Measurements from ENCODE around the gene ZNF335. TPM values are rescaled to one million over a fixed set of nuclear protein-coding genes. Genes with fewer than 3 reads are reported as not detected.

The ZNF335 gene
- total and polyA plus RNA-seq, 2 of the 13 experiments (the other 11 are each of a cell fraction or from before 2014, with no cell fraction given), result 9.7 to 13.7 TPM

DNA sequence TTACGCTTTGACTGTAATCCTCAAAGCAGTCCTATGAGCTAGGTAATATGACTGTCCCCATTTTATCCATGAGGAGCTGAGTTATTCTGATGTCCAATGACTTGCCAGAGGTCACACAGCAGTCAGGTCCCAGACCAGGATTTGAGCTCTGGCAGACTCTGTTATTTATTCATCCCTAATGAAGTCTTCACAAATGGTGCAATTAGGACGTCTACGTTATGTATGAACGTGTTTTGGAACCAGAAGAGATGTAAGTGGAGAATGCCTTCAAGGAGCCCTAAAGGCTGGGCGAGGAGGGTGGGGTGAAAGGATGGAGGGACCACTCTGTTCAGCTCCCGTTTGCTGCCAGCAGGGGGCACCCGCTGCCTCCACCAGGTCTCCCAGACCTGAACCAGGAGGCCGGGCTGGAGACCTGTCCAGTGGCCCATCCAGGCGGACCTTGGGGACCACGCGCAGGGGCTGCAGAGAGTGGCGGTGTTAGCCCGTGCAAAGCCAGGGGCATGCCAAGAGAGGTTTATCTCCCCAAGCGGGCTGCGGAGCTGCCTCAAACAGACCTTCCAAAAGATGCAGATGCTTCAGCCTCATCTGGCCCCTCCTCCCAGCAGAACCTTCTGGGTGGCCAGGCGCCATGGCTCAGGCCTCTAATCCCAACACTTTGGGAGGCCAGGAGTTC lies 15.2 kb upstream of the ZNF335 start (continued):
- TF ChIP-seq, protein P1, sequence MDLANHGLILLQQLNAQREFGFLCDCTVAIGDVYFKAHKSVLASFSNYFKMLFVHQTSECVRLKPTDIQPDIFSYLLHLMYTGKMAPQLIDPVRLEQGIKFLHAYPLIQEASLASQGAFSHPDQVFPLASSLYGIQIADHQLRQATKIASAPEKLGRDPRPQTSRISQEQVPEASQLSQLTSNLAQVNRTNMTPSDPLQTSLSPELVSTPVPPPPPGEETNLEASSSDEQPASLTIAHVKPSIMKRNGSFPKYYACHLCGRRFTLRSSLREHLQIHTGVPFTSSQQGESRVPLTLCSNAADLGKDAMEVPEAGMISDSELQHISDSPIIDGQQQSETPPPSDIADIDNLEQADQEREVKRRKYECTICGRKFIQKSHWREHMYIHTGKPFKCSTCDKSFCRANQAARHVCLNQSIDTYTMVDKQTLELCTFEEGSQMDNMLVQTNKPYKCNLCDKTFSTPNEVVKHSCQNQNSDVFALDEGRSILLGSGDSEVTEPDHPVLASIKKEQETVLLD (CRISPR knock-in tag; IDR thresholded peaks at IDR 0.05; ENCODE audit: low read depth), result no peak
- peak; percentile 72; the same call in 1 of the 2 replicates for TF ChIP-seq ZNF33B (CRISPR knock-in tag; IDR thresholded peaks at IDR 0.05)
- TF ChIP-seq ZNF17 (CRISPR knock-in tag; IDR thresholded peaks at IDR 0.05), result no peak
- no peak for TF ChIP-seq ISX (CRISPR knock-in tag; conservative IDR thresholded peaks at IDR 0.05)
- no peak for TF ChIP-seq RFXAP (CRISPR knock-in tag; IDR thresholded peaks at IDR 0.05; ENCODE audit: borderline replicate concordance)
- TF ChIP-seq, protein P2, sequence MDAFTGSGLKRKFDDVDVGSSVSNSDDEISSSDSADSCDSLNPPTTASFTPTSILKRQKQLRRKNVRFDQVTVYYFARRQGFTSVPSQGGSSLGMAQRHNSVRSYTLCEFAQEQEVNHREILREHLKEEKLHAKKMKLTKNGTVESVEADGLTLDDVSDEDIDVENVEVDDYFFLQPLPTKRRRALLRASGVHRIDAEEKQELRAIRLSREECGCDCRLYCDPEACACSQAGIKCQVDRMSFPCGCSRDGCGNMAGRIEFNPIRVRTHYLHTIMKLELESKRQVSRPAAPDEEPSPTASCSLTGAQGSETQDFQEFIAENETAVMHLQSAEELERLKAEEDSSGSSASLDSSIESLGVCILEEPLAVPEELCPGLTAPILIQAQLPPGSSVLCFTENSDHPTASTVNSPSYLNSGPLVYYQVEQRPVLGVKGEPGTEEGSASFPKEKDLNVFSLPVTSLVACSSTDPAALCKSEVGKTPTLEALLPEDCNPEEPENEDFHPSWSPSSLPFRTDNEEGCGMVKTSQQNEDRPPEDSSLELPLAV (CRISPR knock-in tag; conservative IDR thresholded peaks at IDR 0.05; ENCODE audit: low read depth), result no peak
- no peak for TF ChIP-seq NAIF1 (CRISPR knock-in tag; IDR thresholded peaks at IDR 0.05; ENCODE audit: borderline replicate concordance)
- peak; percentile 70; the same call in 1 of the 2 replicates for TF ChIP-seq ZNF547 (CRISPR knock-in tag; IDR thresholded peaks at IDR 0.05)
- TF ChIP-seq, protein P3, sequence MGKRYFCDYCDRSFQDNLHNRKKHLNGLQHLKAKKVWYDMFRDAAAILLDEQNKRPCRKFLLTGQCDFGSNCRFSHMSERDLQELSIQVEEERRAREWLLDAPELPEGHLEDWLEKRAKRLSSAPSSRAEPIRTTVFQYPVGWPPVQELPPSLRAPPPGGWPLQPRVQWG (CRISPR knock-in tag; IDR thresholded peaks at IDR 0.05; ENCODE audit: borderline replicate concordance, low read depth), result no peak
- TF ChIP-seq MTF2 (CRISPR knock-in tag; IDR thresholded peaks at IDR 0.05; ENCODE audit: borderline replicate concordance), result 0 out of 2 replicates have a peak, but pooled peaks have one; percentile 56
- TF ChIP-seq ZNF672 (CRISPR knock-in tag; IDR thresholded peaks at IDR 0.05), result no peak
- no peak for TF ChIP-seq FOXA1 (IDR thresholded peaks at IDR 0.05)
- TF ChIP-seq FOXA1 (CRISPR knock-in tag; IDR thresholded peaks at IDR 0.05), result no peak
- no peak for TF ChIP-seq RAD51 (IDR thresholded peaks at IDR 0.05; ENCODE audit: borderline replicate concordance)
- no peak for TF ChIP-seq TAF1 (CRISPR knock-in tag; IDR thresholded peaks at IDR 0.05)
- TF ChIP-seq, protein P4, sequence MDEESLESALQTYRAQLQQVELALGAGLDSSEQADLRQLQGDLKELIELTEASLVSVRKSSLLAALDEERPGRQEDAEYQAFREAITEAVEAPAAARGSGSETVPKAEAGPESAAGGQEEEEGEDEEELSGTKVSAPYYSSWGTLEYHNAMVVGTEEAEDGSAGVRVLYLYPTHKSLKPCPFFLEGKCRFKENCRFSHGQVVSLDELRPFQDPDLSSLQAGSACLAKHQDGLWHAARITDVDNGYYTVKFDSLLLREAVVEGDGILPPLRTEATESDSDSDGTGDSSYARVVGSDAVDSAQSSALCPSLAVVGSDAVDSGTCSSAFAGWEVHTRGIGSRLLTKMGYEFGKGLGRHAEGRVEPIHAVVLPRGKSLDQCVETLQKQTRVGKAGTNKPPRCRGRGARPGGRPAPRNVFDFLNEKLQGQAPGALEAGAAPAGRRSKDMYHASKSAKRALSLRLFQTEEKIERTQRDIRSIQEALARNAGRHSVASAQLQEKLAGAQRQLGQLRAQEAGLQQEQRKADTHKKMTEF (CRISPR knock-in tag; IDR thresholded peaks at IDR 0.05), result no peak
- TF ChIP-seq, protein P5, sequence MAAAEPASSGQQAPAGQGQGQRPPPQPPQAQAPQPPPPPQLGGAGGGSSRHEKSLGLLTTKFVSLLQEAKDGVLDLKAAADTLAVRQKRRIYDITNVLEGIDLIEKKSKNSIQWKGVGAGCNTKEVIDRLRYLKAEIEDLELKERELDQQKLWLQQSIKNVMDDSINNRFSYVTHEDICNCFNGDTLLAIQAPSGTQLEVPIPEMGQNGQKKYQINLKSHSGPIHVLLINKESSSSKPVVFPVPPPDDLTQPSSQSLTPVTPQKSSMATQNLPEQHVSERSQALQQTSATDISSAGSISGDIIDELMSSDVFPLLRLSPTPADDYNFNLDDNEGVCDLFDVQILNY (CRISPR knock-in tag; conservative IDR thresholded peaks at IDR 0.05), result no peak
- no peak for TF ChIP-seq ZBTB38 (CRISPR knock-in tag; IDR thresholded peaks at IDR 0.05)
- TF ChIP-seq NR2F6 (IDR thresholded peaks at IDR 0.05), result no peak
- no peak for TF ChIP-seq NR2F6 (CRISPR knock-in tag; IDR thresholded peaks at IDR 0.05)
- no peak for TF ChIP-seq RBM22 (optimal IDR thresholded peaks at IDR 0.05; ENCODE audit: low read length)
- TF ChIP-seq REL (CRISPR knock-in tag; conservative IDR thresholded peaks at IDR 0.05), result no peak
- peak; percentile 51 for TF ChIP-seq RXRA (CRISPR knock-in tag; IDR thresholded peaks at IDR 0.05)
- no peak for TF ChIP-seq KDM3A (CRISPR knock-in tag; IDR thresholded peaks at IDR 0.05; ENCODE audit: low read depth)
- TF ChIP-seq, protein P6, sequence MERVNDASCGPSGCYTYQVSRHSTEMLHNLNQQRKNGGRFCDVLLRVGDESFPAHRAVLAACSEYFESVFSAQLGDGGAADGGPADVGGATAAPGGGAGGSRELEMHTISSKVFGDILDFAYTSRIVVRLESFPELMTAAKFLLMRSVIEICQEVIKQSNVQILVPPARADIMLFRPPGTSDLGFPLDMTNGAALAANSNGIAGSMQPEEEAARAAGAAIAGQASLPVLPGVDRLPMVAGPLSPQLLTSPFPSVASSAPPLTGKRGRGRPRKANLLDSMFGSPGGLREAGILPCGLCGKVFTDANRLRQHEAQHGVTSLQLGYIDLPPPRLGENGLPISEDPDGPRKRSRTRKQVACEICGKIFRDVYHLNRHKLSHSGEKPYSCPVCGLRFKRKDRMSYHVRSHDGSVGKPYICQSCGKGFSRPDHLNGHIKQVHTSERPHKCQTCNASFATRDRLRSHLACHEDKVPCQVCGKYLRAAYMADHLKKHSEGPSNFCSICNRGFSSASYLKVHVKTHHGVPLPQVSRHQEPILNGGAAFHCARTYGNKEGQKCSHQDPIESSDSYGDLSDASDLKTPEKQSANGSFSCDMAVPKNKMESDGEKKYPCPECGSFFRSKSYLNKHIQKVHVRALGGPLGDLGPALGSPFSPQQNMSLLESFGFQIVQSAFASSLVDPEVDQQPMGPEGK (CRISPR knock-in tag; IDR thresholded peaks at IDR 0.05), result no peak

Measured in HepG2 (cell line).